Tibial nerve (tissue), 3 donors: ENCODE results near the gene RAX2.

Experiments
- CTCF ChIP-seq, 5 experiments: fragments of 200-600 bp in 3 of 5; fragments of 450-650 bp in 2 of 5; sonication (generic) in 3 of 5; IDR thresholded peaks; one replicate each; pipeline ENCODE4 v1.5.1; 2016 to 2019; ENCODE audit warnings: antibody characterized with exemption in 5 of 5, mild to moderate bottlenecking in 3 of 5, moderate library complexity in 2 of 5
- POLR2A ChIP-seq, 2 donors: fragments of 450-650 bp; IDR thresholded peaks; one replicate each; pipeline ENCODE4 v1.6.1; 2017; ENCODE audit warnings: antibody characterized with exemption in 2 of 2, mild to moderate bottlenecking in 2 of 2, moderate library complexity in 2 of 2

GRCh38 chr19:3748965-3749364 is 23.1 kb downstream of the RAX2 start:
- TF ChIP-seq POLR2A (IDR thresholded peaks at IDR 0.05) (no peak), CTCF (IDR thresholded peaks at IDR 0.05) (no peak)
